Amygdala (tissue), 56 donors: ENCODE results near the gene SEC14L1.
A peak's percentile ranks its signal among the peaks of the same experiment; 100 is the strongest.

Source experiments
- DNase-seq, 56 donors: peaks; one replicate each; lab custom pipeline; 2025; lab: John Stamatoyannopoulos, UW

Gene SEC14L1

GRCh38 chr17:77210331-77210730 lies 69.6 kb downstream of the SEC14L1 start:
- DNase-seq, result no peak

- DNase-seq, result no peak
Observed at GRCh38 chr17:77210946-77211541, 70.3 kb downstream of the SEC14L1 start.

- DNase-seq, result no peak
Observed at GRCh38 chr17:77211681-77212080, 70.9 kb downstream of the SEC14L1 start.

- peak in 10 of 56 donors; percentile 16 to 53 (median 26) for DNase-seq
Observed at GRCh38 chr17:77212081-77212832, 71.5 kb downstream of the SEC14L1 start.

GRCh38 chr17:77212833-77213777 lies 72.3 kb downstream of the SEC14L1 start:
- DNase-seq, result peak in 2 of 56 donors; percentile 10 to 52

GRCh38 chr17:77213778-77214132 lies 73.0 kb downstream of the SEC14L1 start:
- DNase-seq, result no peak

GRCh38 chr17:77214328-77214727 lies 73.6 kb downstream of the SEC14L1 start:
- no peak for DNase-seq

GRCh38 chr17:77214743-77215142 lies 74.0 kb downstream of the SEC14L1 start:
- DNase-seq, result peak in 29 of 56 donors; percentile 13 to 74 (median 40)

- peak in 5 of 56 donors; percentile 9 to 38 (median 26) for DNase-seq
Observed at GRCh38 chr17:77215281-77215680, 74.5 kb downstream of the SEC14L1 start.

- no peak for DNase-seq
Observed at GRCh38 chr17:77216486-77216885, 75.7 kb downstream of the SEC14L1 start.

- no peak for DNase-seq
Observed at GRCh38 chr17:77217123-77217522, 76.4 kb downstream of the SEC14L1 start.

GRCh38 chr17:77217566-77217965 lies 76.8 kb downstream of the SEC14L1 start:
- DNase-seq, result no peak

GRCh38 chr17:77218902-77219301 lies 78.1 kb downstream of the SEC14L1 start:
- no peak for DNase-seq

- DNase-seq, result no peak
Observed at GRCh38 chr17:77222356-77222755, 81.6 kb downstream of the SEC14L1 start.

- DNase-seq, result no peak
Observed at GRCh38 chr17:77223642-77224420, 83.1 kb downstream of the SEC14L1 start.

GRCh38 chr17:77225265-77225664 lies 84.5 kb downstream of the SEC14L1 start:
- DNase-seq, result no peak

- DNase-seq, result peak in 3 of 56 donors; percentile 7 to 40 (median 12)
Observed at GRCh38 chr17:77227461-77228240, 86.9 kb downstream of the SEC14L1 start.

- no peak for DNase-seq
Observed at GRCh38 chr17:77228241-77228752, 87.5 kb downstream of the SEC14L1 start.

GRCh38 chr17:77228816-77229215 lies 88.0 kb downstream of the SEC14L1 start:
- no peak for DNase-seq
